GM10266 (cell line): ENCODE data around the gene CELF1.

ENCODE experiments used
- DNase-seq: peaks from one replicate; pipeline ENCODE4 v3.0.0; 2012; ENCODE audit errors: extremely low spot score
- TF ChIP-seq, protein P1 (sequence below): IDR thresholded peaks from 2 replicates; pipeline ENCODE4 v1.5.1; 2012; ENCODE audit warnings: mild to moderate bottlenecking, low read depth; ENCODE audit not compliant: control insufficient read depth, insufficient read depth; ENCODE audit errors: missing control alignments

Gene CELF1

DNA sequence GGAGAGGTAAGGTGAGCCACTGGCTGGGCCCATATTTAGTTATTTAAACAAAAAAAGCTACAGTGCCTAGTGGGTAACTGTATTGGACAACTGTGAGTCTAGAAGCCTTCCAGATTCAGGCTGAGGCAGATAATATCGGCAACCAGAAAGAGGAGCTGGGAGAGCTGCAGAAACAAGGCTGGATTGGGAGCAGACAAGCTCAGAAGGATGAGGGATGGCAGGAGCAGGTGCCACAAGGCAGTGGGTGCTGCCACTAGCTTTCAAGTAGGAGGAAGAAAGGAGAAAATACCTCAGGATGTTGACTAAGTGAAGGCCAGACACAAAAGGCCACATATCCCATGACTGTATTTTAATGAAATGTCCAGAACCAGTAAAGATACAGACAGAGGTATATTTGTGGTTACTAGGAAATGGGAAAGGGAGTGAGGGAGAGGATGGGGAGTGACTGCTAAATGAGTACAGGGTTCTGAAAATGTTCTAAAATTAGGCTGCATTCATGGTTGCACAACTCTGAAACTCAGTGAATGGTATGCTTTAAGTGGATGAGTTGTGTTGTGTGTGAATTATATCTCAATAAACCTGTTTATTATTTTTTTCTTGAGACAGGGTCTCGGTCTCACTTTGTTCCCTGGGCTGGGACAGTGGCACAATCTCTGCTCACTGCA lies 92.2 kb downstream of the CELF1 start:
- TF ChIP-seq, protein P1, sequence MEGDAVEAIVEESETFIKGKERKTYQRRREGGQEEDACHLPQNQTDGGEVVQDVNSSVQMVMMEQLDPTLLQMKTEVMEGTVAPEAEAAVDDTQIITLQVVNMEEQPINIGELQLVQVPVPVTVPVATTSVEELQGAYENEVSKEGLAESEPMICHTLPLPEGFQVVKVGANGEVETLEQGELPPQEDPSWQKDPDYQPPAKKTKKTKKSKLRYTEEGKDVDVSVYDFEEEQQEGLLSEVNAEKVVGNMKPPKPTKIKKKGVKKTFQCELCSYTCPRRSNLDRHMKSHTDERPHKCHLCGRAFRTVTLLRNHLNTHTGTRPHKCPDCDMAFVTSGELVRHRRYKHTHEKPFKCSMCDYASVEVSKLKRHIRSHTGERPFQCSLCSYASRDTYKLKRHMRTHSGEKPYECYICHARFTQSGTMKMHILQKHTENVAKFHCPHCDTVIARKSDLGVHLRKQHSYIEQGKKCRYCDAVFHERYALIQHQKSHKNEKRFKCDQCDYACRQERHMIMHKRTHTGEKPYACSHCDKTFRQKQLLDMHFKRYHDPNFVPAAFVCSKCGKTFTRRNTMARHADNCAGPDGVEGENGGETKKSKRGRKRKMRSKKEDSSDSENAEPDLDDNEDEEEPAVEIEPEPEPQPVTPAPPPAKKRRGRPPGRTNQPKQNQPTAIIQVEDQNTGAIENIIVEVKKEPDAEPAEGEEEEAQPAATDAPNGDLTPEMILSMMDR, result no peak
- no peak for DNase-seq

GRCh38 chr11:47454258-47454671 lies 98.7 kb downstream of the CELF1 start:
- DNase-seq, result peak; percentile 81
- TF ChIP-seq, protein P1, result peak; percentile 75

DNA sequence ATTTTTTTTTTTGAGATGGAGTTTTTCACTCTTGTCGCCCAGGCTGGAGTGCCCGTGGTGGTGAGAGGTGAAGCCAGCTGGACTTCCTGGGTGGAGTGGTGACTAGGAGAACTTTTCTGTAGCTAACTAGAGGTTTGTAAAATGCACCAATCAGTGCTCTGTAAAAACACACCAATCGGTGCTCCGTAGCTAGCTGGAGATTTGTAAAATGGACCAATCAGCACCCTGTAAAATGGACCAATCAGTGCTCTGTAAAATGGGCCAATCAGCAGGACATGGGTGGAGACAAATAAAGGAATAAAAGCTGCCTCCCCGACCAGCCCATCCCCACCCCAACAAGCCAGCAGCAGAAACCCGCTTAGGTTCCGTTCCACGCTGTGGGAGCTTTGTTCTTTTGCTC lies 99.6 kb downstream of the CELF1 start:
- TF ChIP-seq, protein P1, result no peak
- no peak for DNase-seq

- TF ChIP-seq, protein P1, result no peak
- no peak for DNase-seq
These were observed 100.9 kb downstream of the CELF1 start for GRCh38 chr11:47451990-47452389.

- TF ChIP-seq, protein P1, result no peak
- DNase-seq, result no peak
These were observed 101.5 kb downstream of the CELF1 start for GRCh38 chr11:47451436-47451835.

- no peak for DNase-seq
- TF ChIP-seq, protein P1, result no peak
These were observed 103.4 kb downstream of the CELF1 start for GRCh38 chr11:47449541-47449940.

DNA sequence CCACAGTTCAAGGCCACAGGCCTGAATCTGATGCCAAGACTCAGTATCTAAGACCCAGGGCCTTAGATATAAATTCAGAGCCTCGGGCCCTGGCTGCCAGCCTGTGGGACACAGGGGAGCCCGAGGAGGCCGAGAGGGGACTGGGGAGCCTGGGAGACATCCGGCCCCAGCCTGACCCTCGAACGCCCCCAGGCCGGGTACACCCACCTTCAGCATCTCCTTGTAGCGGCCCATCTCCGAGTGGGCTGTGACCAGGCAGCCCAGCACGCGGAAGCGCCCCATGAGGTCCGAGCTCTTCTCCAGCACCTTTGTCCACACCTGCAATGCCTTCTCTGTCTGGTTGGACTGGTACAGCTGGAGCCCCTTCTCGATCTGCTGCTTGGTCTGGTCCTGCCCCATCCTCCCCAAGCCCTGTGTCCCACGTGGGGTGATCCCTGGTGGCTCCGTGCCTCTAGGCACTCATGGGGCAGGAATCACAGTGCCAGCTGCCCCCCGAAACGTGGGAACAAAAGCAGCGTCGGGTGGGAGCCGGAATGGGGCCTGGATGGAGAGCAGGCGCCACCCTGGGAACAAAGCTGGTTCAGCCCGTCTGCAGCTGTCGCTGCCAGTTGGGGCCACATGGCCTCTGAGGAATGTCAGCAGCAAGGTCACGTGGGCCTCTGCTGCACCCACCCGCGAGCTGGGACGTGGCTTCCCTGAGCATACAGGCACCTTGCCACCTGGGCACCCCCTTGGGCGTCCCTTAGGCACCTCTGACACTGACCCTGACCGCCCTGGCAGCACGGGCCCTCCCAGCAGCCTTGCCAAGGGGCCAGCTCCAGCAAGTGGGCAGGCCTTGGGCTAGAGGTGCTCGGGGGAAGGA lies 104.1 kb downstream of the CELF1 start, which contains the start of gene RAPSN:
TSS of gene RAPSN (minus strand) at position 571 of the 862 bp plus-strand sequence. CDS start at position 399, 172 bp downstream.
- TF ChIP-seq, protein P1, result no peak
- DNase-seq, result no peak
